NCI-H146 treated with DMSO at 0.1 percent for 48 hours (cell line): Measurements from ENCODE around the gene UQCC3.
"Not testable (repeated sequence)": the region's sequence is repeated elsewhere in the genome, so short reads cannot be mapped to it uniquely, and the experiment has no call there.

Source experiments
- DNase-seq: peaks from one replicate; lab custom pipeline; 2025; ENCODE audit not compliant: unreplicated experiment; lab: John Stamatoyannopoulos, UW

The UQCC3 gene

GRCh38 chr11:62671608-62672389 is at the start of gene UQCC3, which contains the start of gene LBHD1:
Gene UQCC3 (plus strand): TSS chr11:62671673. CDS start chr11:62671746, 73 bp downstream.
Gene LBHD1 (minus strand): TSS chr11:62672267. CDS start chr11:62670031, 2,236 bp downstream.
- peak; percentile 77 for DNase-seq

GRCh38 chr11:62622476-62623089 is 48.9 kb upstream of the UQCC3 start:
- DNase-seq = no peak

GRCh38 chr11:62627713-62628112 is 43.8 kb upstream of the UQCC3 start:
- no peak for DNase-seq

- DNase-seq = no peak
Measured at GRCh38 chr11:62632492-62632891, 39.0 kb upstream of the UQCC3 start.

GRCh38 chr11:62644220-62644619 is 27.3 kb upstream of the UQCC3 start:
- no peak for DNase-seq

GRCh38 chr11:62645671-62645945 is 25.9 kb upstream of the UQCC3 start:
- DNase-seq = no peak

GRCh38 chr11:62645946-62646824 is 25.3 kb upstream of the UQCC3 start, which contains the start of gene GANAB:
Gene GANAB (minus strand): TSS chr11:62646613. CDS start chr11:62646599, 14 bp downstream.
- peak; percentile 93 for DNase-seq

- DNase-seq = no peak
Measured at GRCh38 chr11:62646825-62647608, 24.5 kb upstream of the UQCC3 start.

GRCh38 chr11:62647609-62648005 is 23.9 kb upstream of the UQCC3 start:
- no peak for DNase-seq

GRCh38 chr11:62648185-62648966 is 23.1 kb upstream of the UQCC3 start:
- DNase-seq = no peak

- DNase-seq = no peak
Measured at GRCh38 chr11:62648967-62649364, 22.5 kb upstream of the UQCC3 start.

GRCh38 chr11:62649486-62649885 is 22.0 kb upstream of the UQCC3 start:
- no peak for DNase-seq

- not testable (repeated sequence) for DNase-seq
Measured at GRCh38 chr11:62650283-62650682, 21.2 kb upstream of the UQCC3 start.

- no peak for DNase-seq
Measured at GRCh38 chr11:62652161-62653006, 19.1 kb upstream of the UQCC3 start.

- DNase-seq = no peak
Measured at GRCh38 chr11:62654297-62654696, 17.2 kb upstream of the UQCC3 start.

GRCh38 chr11:62656796-62657429 is 14.6 kb upstream of the UQCC3 start:
- DNase-seq = no peak

- DNase-seq = peak; percentile 51
Measured at GRCh38 chr11:62664405-62665074, 6.9 kb upstream of the UQCC3 start.

GRCh38 chr11:62665075-62665598 is 6.3 kb upstream of the UQCC3 start, which contains the start of the genes C11orf98 and CSKMT:
Gene C11orf98 (minus strand): TSS chr11:62665210. CDS start chr11:62665169, 41 bp downstream.
Gene CSKMT (plus strand): TSS chr11:62665312. CDS start chr11:62665880, 568 bp downstream.
- peak; percentile 87 for DNase-seq
